Parathyroid adenoma (tissue), 2 donors: Measurements from ENCODE around the gene SEMA5B.

Source experiments
- H2AFZ ChIP-seq: fragments of 300-600 bp; sonication (generic); one replicate; pipeline ENCODE4 v1.7.0; 2017; ENCODE audit warnings: antibody characterized with exemption, mild to moderate bottlenecking
- H3K27ac ChIP-seq: fragments of 300-600 bp; sonication (generic); one replicate; pipeline ENCODE4 v1.7.0; 2017
- H3K27me3 ChIP-seq: fragments of 300-600 bp; sonication (generic); one replicate; pipeline ENCODE4 v1.7.0; 2017; ENCODE audit warnings: low read length; ENCODE audit not compliant: control insufficient read depth, insufficient read depth
- H3K36me3 ChIP-seq: fragments of 300-600 bp; sonication (generic); one replicate; pipeline ENCODE4 v1.7.0; 2017; ENCODE audit warnings: low read length; ENCODE audit not compliant: control insufficient read depth, insufficient read depth
- H3K4me1 ChIP-seq: fragments of 300-600 bp; sonication (generic); one replicate; pipeline ENCODE4 v1.7.0; 2017; ENCODE audit warnings: control low read depth
- H3K4me2 ChIP-seq: fragments of 300-600 bp; sonication (generic); one replicate; pipeline ENCODE4 v1.7.0; 2017; ENCODE audit warnings: low read length
- H3K4me3 ChIP-seq: fragments of 300-600 bp; sonication (generic); one replicate; pipeline ENCODE4 v1.7.0; 2017; ENCODE audit warnings: low read depth, low read length
- H3K79me2 ChIP-seq: fragments of 300-600 bp; sonication (generic); one replicate; pipeline ENCODE4 v1.7.0; 2017; ENCODE audit warnings: control low read depth
- H3K9ac ChIP-seq: fragments of 300-600 bp; sonication (generic); one replicate; pipeline ENCODE4 v1.7.0; 2017; ENCODE audit warnings: mild to moderate bottlenecking
- H3K9me3 ChIP-seq: fragments of 300-600 bp; sonication (generic); one replicate; pipeline ENCODE4 v1.7.0; 2017; ENCODE audit warnings: low read length; ENCODE audit not compliant: control insufficient read depth
- TF ChIP-seq, protein P1 (sequence below): fragments of 300-600 bp; sonication (generic); IDR thresholded peaks from one replicate; pipeline ENCODE4 v1.7.0; 2017; ENCODE audit warnings: antibody characterized with exemption, mild to moderate bottlenecking
- donor health status: primary hyperparathyroidism.

SEMA5B gene

DNA sequence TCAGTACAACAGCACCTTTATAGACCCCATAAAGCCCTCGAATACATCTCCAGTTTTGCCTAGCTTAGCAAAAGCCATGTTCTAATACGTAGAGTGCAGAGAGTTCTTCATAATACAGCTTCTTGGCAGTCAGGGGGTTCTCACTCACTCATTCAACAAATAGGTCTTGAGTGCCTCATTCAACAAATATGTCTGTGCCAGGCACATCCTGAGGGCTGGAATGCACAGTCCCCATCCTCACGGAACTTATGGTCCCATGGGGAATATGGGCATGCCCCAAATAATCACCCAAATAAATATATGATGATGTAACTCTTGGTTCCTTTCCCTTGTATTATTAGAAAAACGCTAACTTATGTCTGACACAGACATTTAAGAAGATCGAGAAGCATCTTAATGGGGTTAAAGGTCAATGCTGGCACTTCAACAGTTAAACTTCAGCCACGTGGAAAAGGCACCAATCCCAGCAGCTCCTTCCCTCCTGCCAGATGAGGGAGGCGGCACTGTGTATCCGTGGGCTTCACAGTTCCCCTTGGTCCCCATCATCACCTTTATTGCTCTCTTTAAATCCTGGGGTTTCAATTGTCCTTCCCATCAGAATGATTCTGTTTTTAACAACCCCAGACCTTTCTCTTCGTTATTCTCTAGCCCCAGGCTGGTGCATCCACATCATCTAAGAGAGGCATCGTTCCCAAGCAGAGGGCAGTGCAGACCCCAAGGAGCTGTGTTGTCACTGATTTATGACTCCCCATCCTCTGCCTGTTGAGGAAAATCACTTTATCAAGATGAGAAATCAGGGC lies 18.9 kb upstream of the SEMA5B start:
- no peaks in the 10 kb centered on the region for H3K9me3 ChIP-seq
- H3K4me3 ChIP-seq: no peak overlapping the region
- H3K27me3 ChIP-seq: no peaks in the 10 kb centered on the region
- no peaks in the 10 kb centered on the region for H3K36me3 ChIP-seq
- H2AFZ ChIP-seq: no peak overlapping the region
- H3K27ac ChIP-seq: no peak overlapping the region
- no peaks in the 10 kb centered on the region for H3K79me2 ChIP-seq
- H3K4me2 ChIP-seq: no peak overlapping the region
- no peaks in the 10 kb centered on the region for H3K4me1 ChIP-seq
- no peak overlapping the region for H3K9ac ChIP-seq
- TF ChIP-seq, protein P1, sequence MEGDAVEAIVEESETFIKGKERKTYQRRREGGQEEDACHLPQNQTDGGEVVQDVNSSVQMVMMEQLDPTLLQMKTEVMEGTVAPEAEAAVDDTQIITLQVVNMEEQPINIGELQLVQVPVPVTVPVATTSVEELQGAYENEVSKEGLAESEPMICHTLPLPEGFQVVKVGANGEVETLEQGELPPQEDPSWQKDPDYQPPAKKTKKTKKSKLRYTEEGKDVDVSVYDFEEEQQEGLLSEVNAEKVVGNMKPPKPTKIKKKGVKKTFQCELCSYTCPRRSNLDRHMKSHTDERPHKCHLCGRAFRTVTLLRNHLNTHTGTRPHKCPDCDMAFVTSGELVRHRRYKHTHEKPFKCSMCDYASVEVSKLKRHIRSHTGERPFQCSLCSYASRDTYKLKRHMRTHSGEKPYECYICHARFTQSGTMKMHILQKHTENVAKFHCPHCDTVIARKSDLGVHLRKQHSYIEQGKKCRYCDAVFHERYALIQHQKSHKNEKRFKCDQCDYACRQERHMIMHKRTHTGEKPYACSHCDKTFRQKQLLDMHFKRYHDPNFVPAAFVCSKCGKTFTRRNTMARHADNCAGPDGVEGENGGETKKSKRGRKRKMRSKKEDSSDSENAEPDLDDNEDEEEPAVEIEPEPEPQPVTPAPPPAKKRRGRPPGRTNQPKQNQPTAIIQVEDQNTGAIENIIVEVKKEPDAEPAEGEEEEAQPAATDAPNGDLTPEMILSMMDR: no peak

DNA sequence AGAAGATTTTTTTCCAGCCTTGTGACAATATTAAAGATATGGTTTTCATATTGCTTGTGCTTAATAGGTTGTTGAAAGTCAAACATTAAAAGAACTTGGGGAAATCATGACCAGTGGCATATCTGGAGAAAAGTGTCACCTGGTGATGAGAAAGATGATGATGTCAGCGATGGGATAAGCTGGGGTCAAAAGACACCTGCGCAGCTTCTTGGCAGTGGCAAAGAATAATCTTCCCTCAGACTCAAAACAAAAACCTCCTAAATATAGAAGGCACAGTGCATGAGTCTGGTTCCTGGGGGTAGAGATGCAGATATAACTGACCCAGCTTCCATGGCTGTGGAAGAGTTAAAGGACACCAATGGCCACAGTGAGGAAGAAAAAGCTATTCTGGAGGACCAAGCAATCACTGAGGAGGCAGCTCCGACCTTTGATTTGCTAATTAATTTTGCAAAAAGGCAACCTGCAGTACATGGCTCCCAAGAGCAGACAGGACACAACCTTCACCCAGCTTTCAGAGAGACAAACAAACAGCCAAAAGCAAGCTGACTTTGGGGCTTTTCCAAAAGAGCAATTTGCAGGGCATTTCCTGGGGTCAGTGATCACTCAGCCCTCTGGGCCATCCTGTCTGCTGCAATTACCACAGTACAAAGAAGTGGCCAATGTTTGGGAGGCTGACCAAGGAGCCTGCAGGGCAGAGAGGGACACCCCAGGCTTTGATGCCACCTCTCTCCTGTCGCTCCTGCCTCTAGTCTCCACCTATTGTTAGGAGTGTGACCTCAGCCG lies 17.6 kb upstream of the SEMA5B start:
- no peaks in the 10 kb centered on the region for H3K4me1 ChIP-seq
- H3K4me2 ChIP-seq: no peak overlapping the region
- H3K79me2 ChIP-seq: no peaks in the 10 kb centered on the region
- no peak overlapping the region for H3K27ac ChIP-seq
- no peaks in the 10 kb centered on the region for H3K36me3 ChIP-seq
- no peak overlapping the region for H3K4me3 ChIP-seq
- H3K9ac ChIP-seq: no peak overlapping the region
- TF ChIP-seq, protein P1: no peak
- H3K27me3 ChIP-seq: no peaks in the 10 kb centered on the region
- no peak overlapping the region for H2AFZ ChIP-seq
- H3K9me3 ChIP-seq: no peaks in the 10 kb centered on the region

DNA sequence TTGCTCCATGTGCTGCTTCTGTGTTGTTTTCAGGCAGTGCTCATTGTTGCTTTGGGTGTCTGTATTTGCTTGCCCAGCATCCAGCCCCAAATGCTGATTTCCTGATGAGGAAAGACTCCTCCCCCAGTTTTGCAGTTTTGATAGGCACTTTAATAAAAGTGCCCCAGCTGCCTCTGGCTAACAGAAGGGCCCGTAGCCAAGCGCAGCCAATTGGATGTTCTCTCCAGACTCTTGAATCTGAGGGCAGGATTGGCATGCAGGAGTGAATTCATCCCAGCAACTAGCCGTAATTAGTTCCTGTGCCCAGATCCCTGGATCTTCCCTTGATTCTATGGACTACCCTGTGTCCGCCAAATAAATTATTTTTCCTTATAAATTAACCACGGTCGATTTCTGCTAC lies 14.8 kb upstream of the SEMA5B start:
- Histone ChIP-seq H3K79me2 (no peaks in the 10 kb centered on the region), H3K27ac (no peak overlapping the region), H3K9ac (no peak overlapping the region), H3K36me3 (no peaks in the 10 kb centered on the region), H3K27me3 (no peaks in the 10 kb centered on the region), H3K4me3 (no peak overlapping the region), H3K9me3 (no peaks in the 10 kb centered on the region), H3K4me1 (no peaks in the 10 kb centered on the region), H2AFZ (no peak overlapping the region), H3K4me2 (no peak overlapping the region)
- TF ChIP-seq, protein P1: no peak

DNA sequence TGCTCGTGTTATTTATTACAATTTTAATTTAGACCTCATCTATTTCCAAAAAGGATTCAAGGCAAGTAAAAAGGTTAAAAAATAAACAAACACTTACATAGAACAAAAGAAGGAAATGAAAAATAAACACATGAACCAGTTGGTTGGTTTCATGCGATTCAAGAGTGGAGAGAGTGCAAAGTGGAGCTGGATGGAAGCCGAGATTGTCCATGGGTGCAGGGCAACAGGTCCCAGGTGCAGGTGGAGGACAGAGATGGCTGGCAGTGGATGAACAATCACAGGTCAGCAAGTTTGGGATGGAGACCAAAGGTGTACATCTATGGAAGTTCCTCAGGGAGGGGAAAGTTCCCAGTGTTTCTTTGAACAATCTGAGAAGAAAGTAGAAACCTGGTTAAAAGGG lies 11.6 kb upstream of the SEMA5B start:
- Histone ChIP-seq H3K79me2 (no peaks in the 10 kb centered on the region), H3K4me2 (no peak overlapping the region), H3K4me1 (no peaks in the 10 kb centered on the region), H3K4me3 (no peak overlapping the region), H3K36me3 (no peaks in the 10 kb centered on the region), H3K9me3 (no peaks in the 10 kb centered on the region), H3K9ac (no peak overlapping the region), H3K27me3 (no peaks in the 10 kb centered on the region), H2AFZ (no peak overlapping the region), H3K27ac (no peak overlapping the region)
- TF ChIP-seq, protein P1: no peak
